ENCODE results near the gene ENDOD1. TPM values are rescaled to one million over a fixed set of nuclear protein-coding genes. Genes with fewer than 3 reads are reported as not detected.

ENDOD1 gene, protein sequence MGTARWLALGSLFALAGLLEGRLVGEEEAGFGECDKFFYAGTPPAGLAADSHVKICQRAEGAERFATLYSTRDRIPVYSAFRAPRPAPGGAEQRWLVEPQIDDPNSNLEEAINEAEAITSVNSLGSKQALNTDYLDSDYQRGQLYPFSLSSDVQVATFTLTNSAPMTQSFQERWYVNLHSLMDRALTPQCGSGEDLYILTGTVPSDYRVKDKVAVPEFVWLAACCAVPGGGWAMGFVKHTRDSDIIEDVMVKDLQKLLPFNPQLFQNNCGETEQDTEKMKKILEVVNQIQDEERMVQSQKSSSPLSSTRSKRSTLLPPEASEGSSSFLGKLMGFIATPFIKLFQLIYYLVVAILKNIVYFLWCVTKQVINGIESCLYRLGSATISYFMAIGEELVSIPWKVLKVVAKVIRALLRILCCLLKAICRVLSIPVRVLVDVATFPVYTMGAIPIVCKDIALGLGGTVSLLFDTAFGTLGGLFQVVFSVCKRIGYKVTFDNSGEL
- 2.6 to 3.3 TPM (median 3.2 TPM) in 3 replicates for total RNA-seq (2021)
- Bru-seq, nascent RNA, result percentile 43 among the genes with signal in this experiment
- long read RNA-seq, experiment 1, full-length matches to known transcripts, result 9 of 13 reads
- long read RNA-seq, experiment 1, partial matches to known transcripts, result 0 of 13 reads
- long read RNA-seq, experiment 1, other reads (novel, unspliced or antisense), result 4 of 13 reads
- long read RNA-seq, experiment 2, full-length matches to known transcripts, result 2 of 6 reads
- long read RNA-seq, experiment 2, partial matches to known transcripts, result 3 of 6 reads
- long read RNA-seq, experiment 2, other reads (novel, unspliced or antisense), result 1 of 6 reads
- long read RNA-seq, experiment 3, result 0 reads

DNA sequence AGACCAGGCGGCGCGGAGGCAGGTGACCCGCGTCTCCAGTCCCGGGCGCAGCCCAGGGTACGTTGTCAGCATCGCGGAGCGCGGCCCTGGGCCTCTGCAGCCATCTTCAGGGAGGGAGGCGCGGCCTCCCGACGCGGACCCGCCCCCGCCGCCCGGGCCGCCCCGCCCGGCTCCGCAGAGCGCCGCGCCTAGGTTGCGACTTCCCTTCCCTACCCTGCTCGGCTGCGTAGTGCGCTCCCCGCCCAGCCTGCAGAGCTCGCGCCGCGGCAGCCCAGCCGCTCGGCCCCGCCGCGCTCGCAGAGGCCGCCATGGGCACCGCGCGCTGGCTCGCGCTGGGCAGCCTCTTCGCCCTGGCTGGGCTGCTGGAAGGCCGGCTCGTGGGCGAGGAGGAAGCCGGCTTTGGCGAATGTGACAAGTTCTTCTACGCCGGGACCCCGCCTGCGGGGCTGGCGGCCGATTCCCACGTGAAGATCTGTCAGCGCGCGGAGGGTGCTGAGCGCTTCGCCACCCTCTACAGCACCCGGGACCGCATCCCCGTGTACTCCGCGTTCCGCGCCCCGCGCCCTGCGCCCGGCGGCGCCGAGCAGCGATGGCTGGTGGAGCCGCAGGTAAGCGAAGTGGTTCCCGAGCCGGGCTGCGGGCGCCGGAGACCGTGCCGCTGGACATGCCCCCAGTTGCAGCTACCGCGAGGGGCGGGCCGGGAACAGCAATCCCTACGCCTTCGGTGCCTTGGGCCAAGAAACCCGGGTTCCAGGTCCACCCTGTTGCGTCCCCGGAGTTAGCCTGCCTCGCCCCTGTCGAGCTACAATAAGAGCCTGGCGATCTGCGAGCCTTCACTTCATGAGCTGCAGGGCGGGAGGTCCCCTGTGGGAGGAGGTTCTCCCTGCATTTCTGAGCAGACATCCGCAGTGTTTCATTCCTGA, at the start of gene ENDOD1:
Gene ENDOD1 (plus strand): TSS at position 227 of the 923 bp plus-strand sequence. CDS start 82 bp downstream, at position 309.
- ATAC-seq (peak; percentile 93), DNase-seq (ENCODE audit: low spot score) (peak; percentile 82)
- ChIA-PET CTCF (interaction anchor here (0.6 to 3.6 kb wide), 13 partner anchors 9 to 355 kb away, joined by 3 to 32 read pairs (median 6); partner anchors contain the start of gene SRSF8), POLR2A (interaction anchor here (0.8 to 2.6 kb wide), 4 partner anchors 11 to 22 kb away, joined by 3 to 19 read pairs (median 4); partner anchors contain the start of gene SRSF8)
- Mint-ChIP-seq H3K27me3 (ENCODE audit: low read depth) (peaks cover 67% of the 10 kb centered on the region), H3K36me3 (no peaks in the 10 kb centered on the region), H3K9me3 (no peaks in the 10 kb centered on the region), H3K4me3 (peak within 1 kb of the TSS; percentile 81), H3K4me1 (peaks cover 37% of the 10 kb centered on the region), H3K27ac (no peak within 1 kb of the TSS)
- TF ChIP-seq NR3C1 (CRISPR knock-in tag; conservative IDR thresholded peaks at IDR 0.05; ENCODE audit: low read depth) (no peak), SP1 (CRISPR knock-in tag; conservative IDR thresholded peaks at IDR 0.05) (peak; percentile 71; the same call in 1 of the 2 replicates), ZNF281 (CRISPR knock-in tag; IDR thresholded peaks at IDR 0.05) (0 out of 2 replicates have a peak, but pooled peaks have one; percentile 25), FOXP1 (CRISPR knock-in tag; IDR thresholded peaks at IDR 0.05; ENCODE audit: borderline replicate concordance) (peak; percentile 65; the same call in 1 of the 2 replicates), TP53 (CRISPR knock-in tag; IDR thresholded peaks at IDR 0.05) (peak; percentile 63; the same call in 1 of the 2 replicates), ZNF232 (CRISPR knock-in tag; IDR thresholded peaks at IDR 0.05) (0 out of 2 replicates have a peak, but pooled peaks have one; percentile 20), GRHL2 (CRISPR knock-in tag; IDR thresholded peaks at IDR 0.05; ENCODE audit: insufficient replicate concordance, severe bottlenecking) (no peak), ETV6 (CRISPR knock-in tag; IDR thresholded peaks at IDR 0.05) (peak; percentile 72), ZSCAN18 (CRISPR knock-in tag; IDR thresholded peaks at IDR 0.05) (no peak), OVOL2 (CRISPR knock-in tag; IDR thresholded peaks at IDR 0.05; ENCODE audit: borderline replicate concordance) (no peak), ESRRA (CRISPR knock-in tag; IDR thresholded peaks at IDR 0.05; ENCODE audit: borderline replicate concordance) (peak; percentile 43; the same call in 1 of the 2 replicates), GABPB1 (CRISPR knock-in tag; IDR thresholded peaks at IDR 0.05) (0 out of 2 replicates have a peak, but pooled peaks have one; percentile 16), KAT7 (CRISPR knock-in tag; IDR thresholded peaks at IDR 0.05; ENCODE audit: borderline replicate concordance) (peak; percentile 97)
- TF ChIP-seq, protein P1, sequence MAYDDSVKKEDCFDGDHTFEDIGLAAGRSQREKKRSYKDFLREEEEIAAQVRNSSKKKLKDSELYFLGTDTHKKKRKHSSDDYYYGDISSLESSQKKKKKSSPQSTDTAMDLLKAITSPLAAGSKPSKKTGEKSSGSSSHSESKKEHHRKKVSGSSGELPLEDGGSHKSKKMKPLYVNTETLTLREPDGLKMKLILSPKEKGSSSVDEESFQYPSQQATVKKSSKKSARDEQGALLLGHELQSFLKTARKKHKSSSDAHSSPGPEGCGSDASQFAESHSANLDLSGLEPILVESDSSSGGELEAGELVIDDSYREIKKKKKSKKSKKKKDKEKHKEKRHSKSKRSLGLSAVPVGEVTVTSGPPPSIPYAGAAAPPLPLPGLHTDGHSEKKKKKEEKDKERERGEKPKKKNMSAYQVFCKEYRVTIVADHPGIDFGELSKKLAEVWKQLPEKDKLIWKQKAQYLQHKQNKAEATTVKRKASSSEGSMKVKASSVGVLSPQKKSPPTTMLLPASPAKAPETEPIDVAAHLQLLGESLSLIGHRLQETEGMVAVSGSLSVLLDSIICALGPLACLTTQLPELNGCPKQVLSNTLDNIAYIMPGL (CRISPR knock-in tag; IDR thresholded peaks at IDR 0.05), result peak; percentile 56; the same call in 1 of the 2 replicates
- TF ChIP-seq, protein P2, sequence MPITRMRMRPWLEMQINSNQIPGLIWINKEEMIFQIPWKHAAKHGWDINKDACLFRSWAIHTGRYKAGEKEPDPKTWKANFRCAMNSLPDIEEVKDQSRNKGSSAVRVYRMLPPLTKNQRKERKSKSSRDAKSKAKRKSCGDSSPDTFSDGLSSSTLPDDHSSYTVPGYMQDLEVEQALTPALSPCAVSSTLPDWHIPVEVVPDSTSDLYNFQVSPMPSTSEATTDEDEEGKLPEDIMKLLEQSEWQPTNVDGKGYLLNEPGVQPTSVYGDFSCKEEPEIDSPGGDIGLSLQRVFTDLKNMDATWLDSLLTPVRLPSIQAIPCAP (CRISPR knock-in tag; IDR thresholded peaks at IDR 0.05), result no peak
- TF ChIP-seq, protein P3, sequence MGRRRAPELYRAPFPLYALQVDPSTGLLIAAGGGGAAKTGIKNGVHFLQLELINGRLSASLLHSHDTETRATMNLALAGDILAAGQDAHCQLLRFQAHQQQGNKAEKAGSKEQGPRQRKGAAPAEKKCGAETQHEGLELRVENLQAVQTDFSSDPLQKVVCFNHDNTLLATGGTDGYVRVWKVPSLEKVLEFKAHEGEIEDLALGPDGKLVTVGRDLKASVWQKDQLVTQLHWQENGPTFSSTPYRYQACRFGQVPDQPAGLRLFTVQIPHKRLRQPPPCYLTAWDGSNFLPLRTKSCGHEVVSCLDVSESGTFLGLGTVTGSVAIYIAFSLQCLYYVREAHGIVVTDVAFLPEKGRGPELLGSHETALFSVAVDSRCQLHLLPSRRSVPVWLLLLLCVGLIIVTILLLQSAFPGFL (CRISPR knock-in tag; IDR thresholded peaks at IDR 0.05; ENCODE audit: borderline replicate concordance), result no peak
- TF ChIP-seq, protein P4, sequence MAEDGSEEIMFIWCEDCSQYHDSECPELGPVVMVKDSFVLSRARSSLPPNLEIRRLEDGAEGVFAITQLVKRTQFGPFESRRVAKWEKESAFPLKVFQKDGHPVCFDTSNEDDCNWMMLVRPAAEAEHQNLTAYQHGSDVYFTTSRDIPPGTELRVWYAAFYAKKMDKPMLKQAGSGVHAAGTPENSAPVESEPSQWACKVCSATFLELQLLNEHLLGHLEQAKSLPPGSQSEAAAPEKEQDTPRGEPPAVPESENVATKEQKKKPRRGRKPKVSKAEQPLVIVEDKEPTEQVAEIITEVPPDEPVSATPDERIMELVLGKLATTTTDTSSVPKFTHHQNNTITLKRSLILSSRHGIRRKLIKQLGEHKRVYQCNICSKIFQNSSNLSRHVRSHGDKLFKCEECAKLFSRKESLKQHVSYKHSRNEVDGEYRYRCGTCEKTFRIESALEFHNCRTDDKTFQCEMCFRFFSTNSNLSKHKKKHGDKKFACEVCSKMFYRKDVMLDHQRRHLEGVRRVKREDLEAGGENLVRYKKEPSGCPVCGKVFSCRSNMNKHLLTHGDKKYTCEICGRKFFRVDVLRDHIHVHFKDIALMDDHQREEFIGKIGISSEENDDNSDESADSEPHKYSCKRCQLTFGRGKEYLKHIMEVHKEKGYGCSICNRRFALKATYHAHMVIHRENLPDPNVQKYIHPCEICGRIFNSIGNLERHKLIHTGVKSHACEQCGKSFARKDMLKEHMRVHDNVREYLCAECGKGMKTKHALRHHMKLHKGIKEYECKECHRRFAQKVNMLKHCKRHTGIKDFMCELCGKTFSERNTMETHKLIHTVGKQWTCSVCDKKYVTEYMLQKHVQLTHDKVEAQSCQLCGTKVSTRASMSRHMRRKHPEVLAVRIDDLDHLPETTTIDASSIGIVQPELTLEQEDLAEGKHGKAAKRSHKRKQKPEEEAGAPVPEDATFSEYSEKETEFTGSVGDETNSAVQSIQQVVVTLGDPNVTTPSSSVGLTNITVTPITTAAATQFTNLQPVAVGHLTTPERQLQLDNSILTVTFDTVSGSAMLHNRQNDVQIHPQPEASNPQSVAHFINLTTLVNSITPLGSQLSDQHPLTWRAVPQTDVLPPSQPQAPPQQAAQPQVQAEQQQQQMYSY (CRISPR knock-in tag; IDR thresholded peaks at IDR 0.05), result peak; percentile 30; the same call in 1 of the 2 replicates
- TF ChIP-seq, protein P5, sequence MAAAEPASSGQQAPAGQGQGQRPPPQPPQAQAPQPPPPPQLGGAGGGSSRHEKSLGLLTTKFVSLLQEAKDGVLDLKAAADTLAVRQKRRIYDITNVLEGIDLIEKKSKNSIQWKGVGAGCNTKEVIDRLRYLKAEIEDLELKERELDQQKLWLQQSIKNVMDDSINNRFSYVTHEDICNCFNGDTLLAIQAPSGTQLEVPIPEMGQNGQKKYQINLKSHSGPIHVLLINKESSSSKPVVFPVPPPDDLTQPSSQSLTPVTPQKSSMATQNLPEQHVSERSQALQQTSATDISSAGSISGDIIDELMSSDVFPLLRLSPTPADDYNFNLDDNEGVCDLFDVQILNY (CRISPR knock-in tag; IDR thresholded peaks at IDR 0.05), result peak; percentile 76

All from WTC11 (cell line).